Sigmoid colon (tissue), 7 donors: Measurements from ENCODE around the gene CPEB3. TPM values are rescaled to one million over a fixed set of nuclear protein-coding genes. Genes with fewer than 3 reads are reported as not detected.

Experiments used
- DNase-seq: peaks from one replicate; pipeline ENCODE4 v3.0.0-alpha.2; 2019
- H3K27ac ChIP-seq, 4 donors: fragments of 200-600 bp; sonication (generic); one replicate each; pipeline ENCODE4 v1.5.1; 2016 to 2019; ENCODE audit warnings: mild to moderate bottlenecking in 1 of 4
- H3K27me3 ChIP-seq, 3 donors: fragments of 200-600 bp; sonication (generic); one replicate each; pipeline ENCODE4 v1.5.1; 2019; ENCODE audit warnings: mild to moderate bottlenecking in 1 of 3
- H3K36me3 ChIP-seq, 4 donors: fragments of 200-600 bp; sonication (generic); one replicate each; pipeline ENCODE4 v1.5.1; 2016 to 2019
- H3K4me1 ChIP-seq, 4 donors: fragments of 200-600 bp; sonication (generic); one replicate each; pipeline ENCODE4 v1.5.1; 2017 to 2019
- H3K4me3 ChIP-seq, 4 donors: fragments of 200-600 bp; sonication (generic); one replicate each; pipeline ENCODE4 v1.5.1; 2017 to 2019; ENCODE audit warnings: mild to moderate bottlenecking in 2 of 4, moderate library complexity in 1 of 4
- H3K9me3 ChIP-seq, 4 donors: fragments of 200-600 bp in 3 of 4; sonication (generic) in 3 of 4; one replicate each; pipeline versions ENCODE4 v1.5.1 to v1.6.1; 2013 to 2019
- CTCF ChIP-seq, 4 experiments: fragments of 450-650 bp in 3 of 4; fragments of 200-600 bp in 1 of 4; IDR thresholded peaks; one replicate each; pipeline ENCODE4 v1.5.1; 2016 to 2019; ENCODE audit warnings: antibody characterized with exemption in 4 of 4, mild to moderate bottlenecking in 3 of 4, moderate library complexity in 2 of 4
- EP300 ChIP-seq, 4 donors: sonication (generic); formaldehyde crosslinking; IDR thresholded peaks; one replicate each; pipeline ENCODE4 v1.6.1; 2017; ENCODE audit warnings: antibody characterized with exemption in 4 of 4
- POLR2A ChIP-seq, 2 donors: fragments of 450-650 bp; IDR thresholded peaks; one replicate each; pipeline ENCODE4 v1.6.1; 2016; ENCODE audit warnings: antibody characterized with exemption in 2 of 2, mild to moderate bottlenecking in 2 of 2, moderate library complexity in 2 of 2
- POLR2AphosphoS5 ChIP-seq, 4 donors: sonication (generic); formaldehyde crosslinking; IDR thresholded peaks; one replicate each; pipeline ENCODE4 v1.6.1; 2017; ENCODE audit warnings: antibody characterized with exemption in 4 of 4
- WGBS, 2 donors: extraction: QIAGEN DNeasy Blood & Tissue Kit; methylation state at CpG; one replicate each; pipeline ENCODE4 v1.1.7; 2013; 5-methylcytosine and 5-hydroxymethylcytosine counted together
- intact Hi-C: fragments of 100-400 bp; cut with DNase I; formaldehyde crosslinking; loops from one replicate; pipeline ENCODE4 v1.15.1; 2023
- polyA plus RNA-seq, 3 donors: library from polyadenylated mRNA; stranded (reverse); fragments of 200-250 nt; gene quantifications; one replicate each; pipeline ENCODE4 v1.2.3, GENCODE V29; 2013
- total RNA-seq, 4 donors: library from RNA; depleted of rRNA; stranded (reverse); fragments of >200 nt; gene quantifications; one replicate each; pipeline ENCODE4 v1.1.0, GENCODE V29; 2016
- donor health status: healthy with polysubstance abuse.
- donor health status: Bipolar disorder and iron deficiency.
- donor health status: healthy.

The CPEB3 gene
- total and polyA plus RNA-seq, 7 donors = 1.6 to 7.7 (median 6.6) TPM

DNA sequence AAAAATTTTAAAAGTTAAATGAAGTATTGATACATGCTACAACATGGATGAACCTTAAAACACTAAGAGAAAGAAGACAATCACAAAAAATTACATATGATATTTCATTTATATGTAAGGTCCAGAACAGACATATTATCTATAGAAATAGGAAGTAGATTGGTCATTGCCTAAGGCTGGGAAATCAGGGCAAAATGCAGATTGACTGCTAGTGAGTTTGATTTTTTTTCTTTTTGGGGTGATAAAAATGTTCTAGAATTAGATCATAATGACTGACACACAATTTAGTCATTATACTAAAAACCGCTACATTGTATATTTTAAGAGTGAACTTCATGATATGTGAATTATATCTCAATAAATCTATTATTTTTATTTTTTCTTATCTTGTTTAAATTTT is 88.3 kb downstream of the CPEB3 start:
- peaks cover 0 to 9% (median 0%) of the 10 kb centered on the region in 4 donors for H3K36me3 ChIP-seq
- WGBS, 2 donors = 0 to 91% methylated on average over 1 of the region's 1 CpG
- intact Hi-C loops = no loop called here
- no peaks in the 10 kb centered on the region for H3K9me3 ChIP-seq
- DNase-seq = no peak
- H3K4me3 ChIP-seq = no peak overlapping the region
- H3K27me3 ChIP-seq = no peaks in the 10 kb centered on the region
- peaks cover 0 to under 1% (median 0%) of the 10 kb centered on the region in 4 donors for H3K4me1 ChIP-seq
- H3K27ac ChIP-seq = no peak overlapping the region
- TF ChIP-seq POLR2A (IDR thresholded peaks at IDR 0.05) (no peak), CTCF (IDR thresholded peaks at IDR 0.05) (no peak), EP300 (IDR thresholded peaks at IDR 0.05) (no peak), POLR2AphosphoS5 (IDR thresholded peaks at IDR 0.05) (no peak)

- 89 to 91% methylated on average over 1 of the region's 1 CpG for WGBS, 2 donors
- no peak for DNase-seq
- TF ChIP-seq CTCF (IDR thresholded peaks at IDR 0.05) (no peak), POLR2A (IDR thresholded peaks at IDR 0.05) (no peak)
- Histone ChIP-seq H3K36me3 (no peaks in the 10 kb centered on the region), H3K4me3 (no peak overlapping the region), H3K9me3 (no peaks in the 10 kb centered on the region), H3K27ac (no peak overlapping the region), H3K4me1 (no peaks in the 10 kb centered on the region), H3K27me3 (no peaks in the 10 kb centered on the region)
- intact Hi-C loops = no loop called here
Measured at GRCh38 chr10:92200564-92200963, 90.3 kb downstream of the CPEB3 start.

- no peak for DNase-seq
- H3K4me1 ChIP-seq = no peaks in the 10 kb centered on the region
- H3K27ac ChIP-seq = no peak overlapping the region
- 88 to 95% methylated on average over 2 of the region's 2 CpGs for WGBS, 2 donors
- no peaks in the 10 kb centered on the region for H3K9me3 ChIP-seq
- TF ChIP-seq POLR2A (IDR thresholded peaks at IDR 0.05) (no peak), CTCF (IDR thresholded peaks at IDR 0.05) (no peak)
- intact Hi-C loops = no loop called here
- no peak overlapping the region for H3K4me3 ChIP-seq
- no peaks in the 10 kb centered on the region for H3K27me3 ChIP-seq
- peaks cover 0 to 22% (median 0%) of the 10 kb centered on the region in 4 donors for H3K36me3 ChIP-seq
Measured at GRCh38 chr10:92187101-92187500, 103.8 kb downstream of the CPEB3 start.

DNA sequence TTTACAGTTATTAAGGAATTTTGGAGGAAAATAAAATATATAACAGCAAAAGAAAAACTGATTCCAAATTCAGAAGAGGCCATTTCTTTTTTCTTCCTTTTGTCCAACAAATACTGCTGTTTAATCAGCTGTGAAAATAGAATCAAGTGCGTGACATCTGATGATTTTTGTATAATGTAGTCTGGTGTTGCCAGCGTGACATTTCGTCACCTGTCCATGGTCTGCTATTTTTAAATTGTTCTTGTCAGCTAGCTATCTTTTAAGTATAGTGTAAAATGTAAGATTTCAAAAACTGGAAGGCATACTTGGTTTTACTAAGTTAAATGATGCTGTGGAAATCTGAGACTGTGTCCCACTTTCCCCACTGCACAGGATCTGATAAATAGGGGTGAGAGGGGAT is 105.9 kb downstream of the CPEB3 start:
- 93 to 96% methylated on average over 3 of the region's 3 CpGs for WGBS, 2 donors
- Histone ChIP-seq H3K9me3 (no peaks in the 10 kb centered on the region), H3K27ac (no peak overlapping the region)

More for the DNA sequence above, 105.9 kb downstream of the CPEB3 start:
- DNase-seq = no peak
- Histone ChIP-seq H3K4me1 (peaks cover 0 to 7% (median 0%) of the 10 kb centered on the region in 4 donors), H3K36me3 (peaks cover 0 to 11% (median 0%) of the 10 kb centered on the region in 4 donors), H3K27me3 (no peaks in the 10 kb centered on the region), H3K4me3 (no peak overlapping the region)
- TF ChIP-seq EP300 (IDR thresholded peaks at IDR 0.05) (no peak), CTCF (IDR thresholded peaks at IDR 0.05) (no peak), POLR2AphosphoS5 (IDR thresholded peaks at IDR 0.05) (no peak), POLR2A (IDR thresholded peaks at IDR 0.05) (no peak)
- intact Hi-C loops = no loop called here
